HG03108 (cell line): ENCODE data around the gene DTNB.
"Not testable (repeated sequence)": the region's sequence is repeated elsewhere in the genome, so short reads cannot be mapped to it uniquely, and the experiment has no call there.

Experiments used
- ATAC-seq: cut with Tn5 transposase; IDR thresholded peaks from one replicate; pipeline ENCODE4 v1.9.1; 2021; ENCODE audit warnings: moderate library complexity; ENCODE audit not compliant: unreplicated experiment

Gene DTNB

DNA sequence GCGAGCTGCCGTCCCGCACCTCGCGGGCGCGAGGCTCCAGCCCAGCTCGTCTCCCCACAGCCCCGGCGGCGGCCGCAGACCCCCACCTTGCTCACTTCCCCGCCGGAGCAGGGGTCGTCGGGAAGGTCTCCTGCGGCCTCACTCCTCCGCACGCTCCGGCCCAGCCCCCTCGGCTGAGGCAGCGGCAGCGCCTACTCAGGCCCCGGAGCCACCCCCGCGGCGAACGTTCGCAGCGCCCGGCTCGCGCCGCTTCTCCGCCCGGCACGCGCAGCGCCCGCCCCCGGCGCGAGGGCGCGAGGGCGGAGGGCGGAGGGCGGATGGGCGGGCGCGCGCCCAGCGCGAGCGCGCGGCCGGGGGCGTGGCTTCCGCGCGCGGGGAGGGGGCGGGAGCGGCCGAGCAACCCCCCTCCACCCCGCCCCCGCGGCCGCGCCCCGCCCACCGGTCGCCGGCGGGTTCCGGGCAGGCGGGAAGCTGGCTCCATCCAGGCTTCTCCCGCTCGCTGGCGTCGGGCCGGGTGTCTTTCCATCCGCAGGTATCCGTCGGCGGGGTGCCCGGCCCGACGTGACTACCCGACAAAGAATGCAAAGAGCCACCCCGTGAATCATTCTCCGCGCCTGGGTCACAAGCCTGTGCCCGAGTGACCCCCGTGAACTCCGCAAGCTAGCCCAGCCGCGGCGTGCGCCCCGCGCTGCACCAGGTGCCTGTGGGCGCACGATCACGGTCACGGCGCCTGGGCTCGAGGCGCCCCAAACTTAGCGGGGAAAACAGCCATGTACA lies at the start of gene DTNB:
DTNB (minus strand) TSS at position 278 of the 777 bp plus-strand sequence. CDS start 20,917 bp downstream, outside the sequence.
- ATAC-seq: peak; percentile 62

DNA sequence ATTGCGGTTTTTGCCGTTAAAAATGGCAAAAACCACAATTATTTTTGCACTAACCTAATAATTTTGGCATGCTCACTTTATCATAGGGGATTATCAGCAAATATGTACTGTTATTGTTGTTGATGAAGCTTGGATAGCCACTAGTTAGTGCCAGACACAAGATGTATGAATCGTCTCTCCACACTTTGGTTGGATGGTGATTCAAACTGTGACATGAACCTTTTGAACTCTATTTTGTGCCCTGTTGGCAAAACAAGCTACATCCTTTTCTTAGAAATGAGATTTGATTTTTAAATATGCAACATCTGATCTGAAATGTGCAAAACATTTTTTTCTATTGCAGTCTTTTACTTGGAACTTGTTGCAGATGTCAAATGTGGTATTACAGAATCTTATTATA lies 48.8 kb upstream of the DTNB start:
- ATAC-seq: no peak

DNA sequence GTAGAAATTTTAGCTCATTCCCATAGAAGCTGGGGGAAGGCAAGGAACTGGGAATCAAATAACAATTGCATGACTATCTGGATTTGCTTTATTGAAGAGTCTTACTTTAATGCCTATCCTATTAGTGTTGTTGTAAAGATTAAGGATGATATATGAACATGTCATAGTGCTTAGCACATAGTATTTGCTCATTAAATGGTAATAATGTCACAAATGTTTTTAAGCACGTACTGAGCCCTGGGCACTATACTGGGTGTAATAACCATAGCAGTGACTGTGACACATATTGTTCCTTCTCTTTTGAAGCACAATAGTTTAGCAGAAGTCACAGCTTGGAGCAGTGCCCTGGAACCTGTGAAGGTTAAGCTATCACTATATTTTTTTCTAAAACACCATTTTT lies 47.2 kb upstream of the DTNB start:
- no peak for ATAC-seq

DNA sequence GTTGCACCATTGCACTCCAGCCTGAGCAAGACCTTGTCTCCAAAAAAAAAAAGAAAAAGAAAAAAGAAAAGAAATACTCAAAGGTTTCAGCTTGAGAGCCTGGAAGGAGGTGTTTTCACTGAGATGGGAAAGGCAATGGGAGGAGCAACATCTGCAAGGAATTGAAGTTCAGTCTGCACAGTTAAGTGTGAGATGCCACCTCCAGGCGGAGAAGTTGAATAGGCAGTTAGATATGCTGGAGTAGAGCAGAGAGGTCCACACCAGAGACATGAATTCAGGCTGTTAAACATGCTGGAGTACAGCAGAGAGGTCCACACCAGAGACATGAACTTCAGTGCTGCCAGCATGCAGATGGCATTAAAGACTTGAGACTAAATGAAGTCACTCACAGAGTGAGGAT lies 41.4 kb upstream of the DTNB start:
- no peak for ATAC-seq

DNA sequence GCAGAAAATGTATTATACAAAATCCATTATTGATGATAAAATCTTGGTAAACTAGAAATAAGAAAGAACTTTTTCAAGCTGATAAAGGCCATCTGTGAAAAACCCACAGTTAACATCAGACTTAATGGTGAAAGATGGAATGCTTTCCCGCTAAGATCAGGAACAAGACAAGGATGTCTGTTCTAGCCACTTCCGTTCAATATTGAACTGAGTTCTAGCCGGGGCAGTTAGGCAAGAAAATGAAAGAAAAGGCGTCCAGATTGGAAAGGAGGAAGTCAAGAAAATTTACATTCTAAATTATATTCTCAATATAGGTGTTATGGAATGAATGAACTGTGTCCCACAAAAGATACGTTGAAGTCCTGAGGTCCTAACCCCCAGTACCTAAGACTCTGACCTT lies 39.1 kb upstream of the DTNB start:
- no peak for ATAC-seq

DNA sequence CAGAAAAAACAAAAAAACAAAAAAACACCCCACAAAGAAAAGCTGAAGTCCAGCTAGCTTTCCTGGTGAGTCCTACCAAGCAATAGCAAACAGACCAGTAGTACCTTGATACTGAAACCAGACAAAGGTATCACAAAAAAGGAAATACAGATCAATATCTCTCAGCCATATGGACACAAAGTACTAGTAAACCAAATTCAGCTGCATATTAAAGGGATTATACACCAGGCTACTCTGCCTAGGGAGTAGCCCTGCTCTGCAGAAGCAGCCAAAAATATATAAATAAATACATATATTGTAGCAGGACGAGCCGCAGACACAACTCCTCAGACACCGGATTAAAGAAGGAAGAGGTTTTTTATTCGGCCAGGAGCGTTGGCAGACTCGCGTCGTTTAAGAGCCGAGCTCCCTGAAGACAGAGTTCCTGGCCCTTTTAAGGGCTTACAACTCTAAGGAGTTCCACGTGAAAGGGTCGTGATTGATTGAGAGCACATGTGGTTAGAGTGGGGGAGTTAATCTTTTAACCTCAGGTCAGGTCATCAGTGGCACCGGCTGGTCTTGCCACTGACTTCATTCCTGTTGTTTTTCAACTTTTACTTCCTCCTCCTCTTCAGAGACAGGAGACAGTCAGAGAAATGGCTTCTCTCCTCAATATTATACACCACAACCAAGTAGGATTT lies 38.4 kb upstream of the DTNB start:
- no peak for ATAC-seq

DNA sequence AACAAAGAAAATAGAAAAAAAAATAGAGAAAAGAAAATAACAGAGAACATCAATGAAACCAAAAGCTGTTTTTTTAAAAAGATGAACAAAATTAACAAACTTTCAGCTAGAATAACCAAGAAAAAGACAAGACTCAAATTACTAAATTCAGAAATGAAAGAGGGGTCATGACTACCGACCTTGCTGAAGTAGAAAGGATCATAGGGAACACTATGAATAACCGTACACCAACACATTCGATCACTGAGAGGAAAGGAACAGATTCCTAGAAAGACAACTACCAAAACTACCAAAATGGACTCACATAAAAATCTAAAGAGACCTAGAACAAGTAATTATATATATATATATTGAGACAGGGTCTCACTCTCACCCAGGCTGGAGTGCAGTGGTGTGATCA lies 37.4 kb upstream of the DTNB start:
- no peak for ATAC-seq

DNA sequence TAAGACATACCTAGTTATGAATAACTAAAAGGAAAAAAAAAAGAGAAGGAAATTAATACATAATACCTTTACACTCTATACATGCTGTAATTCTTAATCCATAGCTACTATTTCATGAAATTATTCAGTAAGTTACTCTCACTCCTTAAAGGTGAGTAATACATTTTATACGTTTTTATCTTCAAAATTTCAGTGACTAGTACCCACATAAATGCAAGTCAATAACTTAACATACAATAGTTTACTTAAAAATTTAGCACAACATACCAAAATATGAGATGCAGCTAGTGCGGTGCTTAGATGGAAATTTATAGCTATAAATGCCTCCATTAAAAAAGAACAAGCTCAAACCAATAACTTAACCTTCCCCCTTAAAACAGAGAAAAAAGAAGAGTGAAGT lies 36.0 kb upstream of the DTNB start:
- no peak for ATAC-seq

DNA sequence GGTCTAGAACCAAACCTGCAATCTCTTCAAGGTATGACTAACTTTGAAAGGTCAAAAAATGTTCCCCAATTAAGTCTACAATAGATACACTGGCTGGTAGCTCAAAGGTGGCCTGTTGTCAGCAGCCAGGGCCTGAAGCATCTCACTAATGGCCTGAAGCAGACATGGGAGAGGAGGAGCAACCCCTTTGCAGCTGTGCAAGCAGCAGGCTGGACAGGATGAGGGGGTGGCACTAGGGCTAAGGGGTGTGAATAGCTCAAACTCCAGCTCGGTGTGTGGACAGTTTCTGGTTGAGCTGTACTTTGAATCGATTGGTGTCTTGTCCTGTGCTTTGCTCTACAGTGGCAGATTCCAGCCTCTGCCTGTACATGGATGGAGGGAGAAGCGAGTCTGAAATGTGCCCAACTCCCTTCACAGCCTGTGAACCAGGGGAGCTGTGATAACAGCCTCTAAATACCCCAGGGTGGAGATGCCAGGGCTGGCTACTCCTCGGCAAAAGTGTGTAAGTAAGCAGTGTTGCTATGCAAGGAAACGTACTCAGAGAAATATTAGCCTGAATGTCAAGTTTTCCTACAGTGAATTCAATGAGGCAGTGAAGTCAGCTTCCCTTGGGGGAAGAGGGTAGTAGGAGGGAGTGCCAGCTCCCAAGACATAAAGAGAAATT lies 34.7 kb upstream of the DTNB start:
- ATAC-seq: no peak

DNA sequence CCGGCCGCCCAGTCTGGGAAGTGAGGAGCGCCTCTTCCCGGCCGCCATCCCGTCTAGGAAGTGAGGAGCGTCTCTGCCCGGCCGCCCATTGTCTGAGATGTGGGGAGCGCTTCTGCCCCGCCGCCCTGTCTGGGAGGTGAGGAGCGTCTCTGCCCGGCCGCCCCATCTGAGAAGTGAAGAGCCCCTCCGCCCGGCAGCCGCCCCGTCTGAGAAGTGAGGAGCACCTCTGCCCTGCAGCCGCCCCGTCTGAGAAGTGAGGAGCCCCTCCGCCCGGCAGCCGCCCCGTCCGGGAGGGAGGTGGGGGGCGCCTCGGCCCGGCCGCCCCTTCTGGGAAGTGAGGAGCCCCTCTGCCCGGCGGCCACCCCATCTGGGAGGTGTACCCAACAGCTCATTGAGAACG lies 32.2 kb upstream of the DTNB start:
- ATAC-seq: not testable (repeated sequence)

DNA sequence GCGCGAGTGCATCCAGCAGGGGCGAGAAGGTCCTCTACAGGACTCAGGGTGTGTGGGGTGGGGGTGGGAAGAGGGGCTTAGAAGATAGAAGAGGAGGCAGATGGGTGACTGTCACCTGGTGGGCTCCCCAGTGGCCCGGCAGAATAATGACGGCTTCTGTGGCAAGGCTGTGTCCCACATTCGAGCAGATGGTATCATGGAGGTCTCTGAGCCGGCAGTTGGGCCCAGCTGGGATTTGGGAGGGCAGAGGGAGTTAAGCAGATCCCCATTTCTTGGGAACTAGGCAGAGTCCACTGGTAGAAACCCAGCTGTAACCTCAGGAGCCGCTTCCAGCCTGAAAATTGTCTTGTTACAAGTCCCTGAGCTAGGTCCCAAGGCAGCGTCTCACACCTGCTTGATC lies 28.4 kb upstream of the DTNB start:
- ATAC-seq: no peak

DNA sequence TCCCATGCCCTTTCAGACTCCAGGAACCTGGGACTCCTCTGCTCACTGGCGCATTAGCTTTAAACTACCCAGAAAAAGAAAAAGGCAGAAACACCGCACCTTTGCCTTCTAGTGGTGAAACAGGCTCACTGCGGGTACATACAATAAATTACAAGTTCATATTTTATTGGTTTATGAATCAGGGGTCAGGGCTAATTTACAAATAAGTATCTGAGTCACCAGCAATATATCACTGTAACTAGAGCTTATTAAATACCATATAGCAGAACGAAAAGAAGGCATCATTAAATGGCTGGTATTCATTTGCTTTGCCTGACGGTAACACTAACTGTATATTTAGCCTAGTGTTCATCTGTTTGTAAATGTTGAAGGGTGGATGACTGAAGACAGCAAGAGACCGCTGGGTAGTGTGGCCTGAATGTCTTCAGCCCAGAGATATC lies 26.9 kb upstream of the DTNB start:
- no peak for ATAC-seq

DNA sequence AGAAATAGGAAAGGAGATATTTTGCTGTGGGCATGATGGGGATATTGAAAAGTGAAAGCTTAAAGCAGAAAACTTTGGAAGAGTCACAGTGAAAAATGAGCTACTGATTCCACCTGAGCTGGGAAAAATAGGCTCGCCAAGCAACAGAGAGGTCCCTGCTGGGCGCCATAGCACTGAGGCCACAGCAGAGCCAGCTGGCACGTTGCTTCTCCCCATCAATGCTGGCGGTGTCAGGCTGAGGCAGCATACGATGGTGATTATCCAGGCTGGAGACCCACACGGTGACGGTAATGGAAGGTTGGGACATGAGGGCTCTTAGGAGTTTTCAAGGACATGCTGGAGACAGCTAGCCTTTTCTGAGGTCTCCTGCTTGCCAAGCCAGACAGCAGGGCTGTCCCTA lies 25.8 kb upstream of the DTNB start:
- no peak for ATAC-seq

DNA sequence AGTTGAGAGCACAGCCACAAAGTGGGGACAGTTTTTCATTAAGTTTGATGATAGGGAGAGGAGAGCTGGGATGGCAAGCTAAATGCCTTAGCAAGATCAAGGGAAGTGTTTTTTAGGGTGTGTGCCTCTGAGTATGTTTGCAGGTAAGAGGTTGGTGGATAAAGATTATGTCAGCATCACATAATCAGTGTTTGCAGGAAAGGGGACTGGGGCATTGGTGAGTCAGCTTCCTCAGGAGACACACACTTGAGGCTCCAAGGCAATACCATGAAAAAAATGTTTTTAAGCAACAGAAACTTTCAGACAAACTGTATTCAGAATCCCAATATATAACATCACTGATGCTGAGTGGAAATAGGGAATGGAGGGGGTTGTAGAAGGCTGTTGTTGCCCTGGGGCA lies 25.4 kb upstream of the DTNB start:
- no peak for ATAC-seq

DNA sequence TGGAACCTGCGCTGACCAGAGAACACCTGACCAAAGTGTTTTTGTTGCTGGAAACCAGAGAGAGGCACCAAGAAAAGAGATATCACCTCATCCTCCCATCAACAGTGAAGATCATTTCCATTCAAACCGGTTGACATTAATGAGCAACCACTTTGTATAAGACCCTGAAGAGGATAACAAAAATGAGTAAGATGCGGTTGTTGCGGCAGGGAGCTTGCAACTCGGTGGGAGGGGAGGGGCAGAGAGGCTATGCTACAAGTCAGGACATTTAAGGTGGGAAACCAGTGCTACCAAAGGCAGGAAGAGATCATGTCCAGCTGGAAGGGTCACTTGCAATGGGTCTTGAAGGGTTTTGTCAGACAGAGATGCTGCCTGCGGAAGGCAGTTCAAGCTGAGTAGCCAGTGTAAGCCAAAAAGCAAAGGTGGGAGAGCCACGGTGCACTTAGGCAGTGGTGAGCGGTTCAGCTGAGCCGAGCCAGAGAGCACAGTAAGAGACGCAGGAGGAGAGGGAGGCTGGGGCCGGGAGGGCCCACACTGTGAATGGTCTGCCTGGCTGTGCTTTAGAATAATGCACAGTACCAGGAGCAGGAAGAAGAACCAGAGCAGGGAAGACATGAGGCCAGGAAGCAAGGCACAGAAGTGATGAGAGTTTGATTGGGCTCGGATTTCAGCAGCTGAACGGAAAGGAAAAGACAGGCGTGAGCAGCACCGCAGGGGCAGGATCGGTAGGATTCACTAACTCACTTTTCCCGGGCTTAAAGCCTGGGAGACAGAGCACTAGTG lies 24.4 kb upstream of the DTNB start:
- no peak for ATAC-seq

DNA sequence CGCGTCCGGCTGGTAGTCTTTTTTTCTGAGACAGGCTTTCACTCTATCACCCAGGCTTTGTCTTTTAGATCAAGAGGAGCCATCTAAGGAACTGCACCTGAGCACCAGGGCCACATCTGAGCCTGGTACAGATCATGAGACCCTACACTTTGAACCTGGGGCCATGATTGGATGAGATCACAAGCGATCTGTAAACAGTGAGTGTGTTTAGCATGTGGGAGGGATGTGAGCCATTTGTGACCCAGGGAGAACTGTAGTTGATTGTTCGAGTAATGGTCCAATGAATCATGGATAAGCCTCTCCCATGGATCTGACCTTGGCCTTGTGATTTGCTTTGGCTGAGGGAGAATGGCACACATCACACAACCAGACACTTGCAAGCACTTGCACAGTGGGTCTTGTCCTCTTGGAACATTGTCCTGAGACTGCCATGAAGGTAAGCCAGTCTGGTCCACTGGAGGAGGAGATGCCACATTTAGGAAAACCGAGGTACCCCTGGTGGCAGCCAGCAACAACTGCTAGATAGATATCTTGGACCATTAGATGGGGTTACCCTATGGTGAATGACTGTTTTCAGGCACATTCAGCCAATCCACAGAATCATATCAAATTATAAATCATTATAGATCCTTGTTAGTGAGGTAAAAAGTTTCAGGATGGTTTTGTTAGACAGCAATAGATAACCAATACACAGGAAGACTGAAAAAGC lies 19.5 kb upstream of the DTNB start:
- ATAC-seq: no peak

DNA sequence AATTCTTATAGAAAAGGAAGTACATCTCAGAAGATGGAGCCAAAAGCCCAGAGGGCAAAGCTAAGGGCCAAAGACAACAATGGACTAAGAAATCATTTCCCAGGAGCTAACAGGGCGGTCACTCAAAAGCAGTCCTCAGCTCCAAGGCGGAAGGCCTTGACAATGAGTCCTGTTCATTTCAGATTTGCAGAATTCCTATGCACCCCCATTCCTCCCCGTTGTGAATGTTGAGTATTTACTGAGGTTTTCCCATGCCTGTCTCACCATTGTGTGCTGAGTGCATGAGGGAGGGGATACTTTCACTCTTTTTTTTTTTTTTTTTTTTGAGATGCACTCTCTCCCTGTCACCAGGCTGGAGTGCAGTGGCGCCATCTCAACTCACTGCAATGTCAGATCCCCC lies 18.8 kb upstream of the DTNB start:
- no peak for ATAC-seq

DNA sequence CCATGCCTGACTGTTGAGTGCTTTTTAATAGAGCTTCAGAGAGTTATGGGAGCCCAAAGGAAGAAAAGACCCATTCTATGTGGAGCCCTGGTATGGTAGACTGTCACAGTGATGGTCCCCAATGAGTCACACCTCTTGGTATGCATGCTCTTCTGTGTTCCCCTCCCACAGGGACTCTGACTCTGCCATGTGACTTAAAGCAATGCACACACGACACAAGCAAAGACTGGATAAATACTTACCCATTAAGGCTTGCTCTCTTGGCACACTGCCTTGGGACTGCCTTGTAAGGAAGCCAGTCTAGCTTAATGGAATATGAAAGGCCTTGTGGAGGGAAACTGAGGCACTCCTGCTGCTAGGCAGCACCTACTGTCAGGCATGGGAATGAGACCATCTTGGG lies 16.7 kb upstream of the DTNB start:
- no peak for ATAC-seq

DNA sequence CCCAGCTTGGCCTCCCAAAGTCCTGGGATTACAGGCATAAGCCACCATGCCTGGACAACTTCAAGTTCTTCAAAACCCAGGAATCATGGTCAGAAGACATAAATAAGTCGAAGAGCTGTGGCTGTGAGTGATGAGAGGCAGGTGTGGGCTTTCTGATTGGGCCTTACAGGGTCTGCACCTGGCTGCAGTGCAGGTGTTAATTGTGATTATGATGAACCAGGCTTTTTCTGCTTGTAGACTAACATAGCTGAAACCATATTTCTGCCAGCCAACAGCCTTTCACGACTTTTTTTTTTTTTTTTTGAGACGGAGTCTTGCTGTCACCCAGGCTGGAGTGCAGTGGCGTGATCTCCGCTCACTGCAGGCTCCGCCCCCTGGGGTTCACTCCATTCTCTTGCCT lies 14.9 kb upstream of the DTNB start:
- no peak for ATAC-seq

DNA sequence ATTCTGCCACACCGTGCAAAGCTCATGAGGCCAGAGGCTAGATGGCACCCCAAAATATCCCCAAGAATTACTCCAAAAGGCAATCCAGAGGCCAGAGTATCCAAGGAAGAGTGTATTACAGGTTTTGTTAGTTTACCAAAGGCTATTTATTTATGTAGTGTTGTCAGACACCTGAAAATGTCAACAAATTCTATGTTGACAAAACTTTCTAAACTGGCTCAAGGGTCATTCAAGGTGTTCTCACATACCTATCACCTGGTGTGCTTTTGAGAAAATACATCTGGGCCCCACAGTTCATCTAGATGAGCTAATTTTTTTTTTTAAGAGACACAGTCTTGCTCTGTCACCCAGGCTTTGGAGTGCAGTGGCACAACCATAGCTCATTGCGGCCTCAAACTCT lies 12.4 kb upstream of the DTNB start:
- no peak for ATAC-seq
